H9 (cell line): ENCODE data around the gene TMEM82. TPM values are rescaled to one million over a fixed set of nuclear protein-coding genes. Genes with fewer than 3 reads are reported as not detected.

ENCODE experiments used
- DNase-seq: peaks from one replicate; pipeline ENCODE4 v3.0.0-alpha.2; 2017
- H2AFZ ChIP-seq: one replicate; pipeline ENCODE4 v1.6.1; 2013; ENCODE audit warnings: mild to moderate bottlenecking, low read length, control low read depth, moderate library complexity
- H2AK5ac ChIP-seq: 2 replicates; pipeline ENCODE4 v1.6.1; 2013; ENCODE audit warnings: low read length, control low read depth, mixed read lengths; ENCODE audit not compliant: insufficient read length
- H2BK120ac ChIP-seq: one replicate; pipeline ENCODE4 v1.6.1; 2013; ENCODE audit warnings: low read depth, mild to moderate bottlenecking, low read length, control low read depth, inconsistent platforms; ENCODE audit not compliant: poor library complexity, severe bottlenecking
- H2BK12ac ChIP-seq: 2 replicates; pipeline ENCODE4 v1.6.1; 2013; ENCODE audit warnings: low read length, control low read depth, mixed read lengths, low read depth; ENCODE audit not compliant: insufficient read length
- H2BK15ac ChIP-seq: 2 replicates; pipeline ENCODE4 v1.6.1; 2013; ENCODE audit warnings: low read depth, low read length, control low read depth
- H2BK20ac ChIP-seq: one replicate; pipeline ENCODE4 v1.6.1; 2013; ENCODE audit warnings: low read depth, mild to moderate bottlenecking, low read length, control low read depth, inconsistent platforms; ENCODE audit not compliant: poor library complexity, severe bottlenecking
- H2BK5ac ChIP-seq: 2 replicates; pipeline ENCODE4 v1.6.1; 2013; ENCODE audit warnings: low read length, control low read depth, mixed read lengths; ENCODE audit not compliant: insufficient read length
- H3K14ac ChIP-seq: 2 replicates; pipeline ENCODE4 v1.6.1; 2013; ENCODE audit warnings: low read length, control low read depth; ENCODE audit not compliant: insufficient read depth
- H3K18ac ChIP-seq: 2 replicates; pipeline ENCODE4 v1.6.1; 2013; ENCODE audit warnings: low read depth, mild to moderate bottlenecking, mixed read lengths, low read length, control low read depth; ENCODE audit not compliant: insufficient read length
- H3K23ac ChIP-seq: 2 replicates; pipeline ENCODE4 v1.6.1; 2013; ENCODE audit warnings: low read length, control low read depth, mixed read lengths, low read depth; ENCODE audit not compliant: insufficient read length
- H3K23me2 ChIP-seq: 2 replicates; pipeline ENCODE4 v1.6.1; 2013; ENCODE audit warnings: low read depth, mild to moderate bottlenecking, mixed read lengths, low read length, control low read depth; ENCODE audit not compliant: insufficient read length, poor library complexity, severe bottlenecking
- H3K27ac ChIP-seq: 2 replicates; pipeline ENCODE4 v1.5.1; 2013; ENCODE audit warnings: low read length, control low read depth, mixed read lengths, low read depth; ENCODE audit not compliant: insufficient read length
- H3K27me3 ChIP-seq: 2 replicates; pipeline ENCODE4 v1.6.1; 2013; ENCODE audit warnings: low read length, control low read depth, inconsistent platforms; ENCODE audit not compliant: insufficient read depth
- H3K4ac ChIP-seq: 2 replicates; pipeline ENCODE4 v1.6.1; 2013; ENCODE audit warnings: low read depth, mild to moderate bottlenecking, control low read depth, inconsistent platforms, low read length, moderate library complexity
- H3K4me1 ChIP-seq: 2 replicates; pipeline ENCODE4 v1.6.1; 2013; ENCODE audit warnings: low read length, control low read depth, inconsistent platforms; ENCODE audit not compliant: insufficient read depth
- H3K4me2 ChIP-seq: 2 replicates; pipeline ENCODE4 v1.6.1; 2013; ENCODE audit warnings: low read length, control low read depth, mixed read lengths; ENCODE audit not compliant: insufficient read length, insufficient read depth
- H3K56ac ChIP-seq: 2 replicates; pipeline ENCODE4 v1.6.1; 2013; ENCODE audit warnings: low read depth, mild to moderate bottlenecking, mixed read lengths, low read length, control low read depth; ENCODE audit not compliant: insufficient read length
- H3K79me1 ChIP-seq: 2 replicates; pipeline ENCODE4 v1.6.1; 2013; ENCODE audit warnings: low read depth, mild to moderate bottlenecking, moderate library complexity, low read length, control low read depth, inconsistent platforms; ENCODE audit not compliant: insufficient read depth, poor library complexity, severe bottlenecking
- H3K79me2 ChIP-seq: 2 replicates; pipeline ENCODE4 v1.6.1; 2013; ENCODE audit warnings: low read length, control low read depth, inconsistent platforms; ENCODE audit not compliant: insufficient read depth
- H3K9ac ChIP-seq: 2 replicates; pipeline ENCODE4 v1.6.1; 2013; ENCODE audit warnings: low read length, control low read depth, mixed read lengths; ENCODE audit not compliant: insufficient read length; ENCODE audit errors: extremely low read depth
- H3K9me3 ChIP-seq: one replicate; pipeline ENCODE4 v1.6.1; 2013; ENCODE audit warnings: low read depth, low read length, inconsistent platforms; ENCODE audit not compliant: control insufficient read depth
- H3T11ph ChIP-seq: one replicate; pipeline ENCODE4 v1.6.1; 2013; ENCODE audit warnings: mild to moderate bottlenecking, low read length, control low read depth, inconsistent platforms
- H4K20me1 ChIP-seq: one replicate; pipeline ENCODE4 v1.6.1; 2013; ENCODE audit not compliant: control insufficient read depth, insufficient read length, insufficient read depth
- H4K5ac ChIP-seq: 2 replicates; pipeline ENCODE4 v1.6.1; 2013; ENCODE audit warnings: low read depth, mild to moderate bottlenecking, mixed read lengths, low read length, control low read depth; ENCODE audit not compliant: insufficient read length
- H4K8ac ChIP-seq: replicated peaks from 2 replicates; pipeline ENCODE4 v1.6.1; 2013; ENCODE audit warnings: low read length, control low read depth, mixed read lengths, low read depth; ENCODE audit not compliant: insufficient read length
- H4K91ac ChIP-seq: 2 replicates; pipeline ENCODE4 v1.6.1; 2013; ENCODE audit warnings: low read depth, mild to moderate bottlenecking, moderate library complexity, mixed read lengths, low read length, control low read depth; ENCODE audit not compliant: insufficient read length
- H3K27ac Mint-ChIP-seq, 3 experiments: 2 replicates in 2 of 3; 3 replicates in 1 of 3; pipeline ENCODE4 v1.8.0; 2020 to 2021; ENCODE audit warnings: mixed read lengths in 3 of 3, mild to moderate bottlenecking in 1 of 3, moderate library complexity in 1 of 3
- H3K27me3 Mint-ChIP-seq: 2 replicates; pipeline ENCODE4 v1.8.0; 2021; ENCODE audit warnings: low read depth, mild to moderate bottlenecking, moderate library complexity, mixed read lengths
- H3K36me3 Mint-ChIP-seq, 3 experiments: 2 replicates in 2 of 3; 3 replicates in 1 of 3; pipeline ENCODE4 v1.8.0; 2020 to 2021; ENCODE audit warnings: low read depth in 3 of 3, mixed read lengths in 3 of 3; ENCODE audit not compliant: insufficient read depth in 1 of 3
- H3K4me1 Mint-ChIP-seq, 2 experiments: 2 replicates each; pipeline ENCODE4 v1.8.0; 2020; ENCODE audit warnings: mixed read lengths in 2 of 2
- H3K4me3 Mint-ChIP-seq, 2 experiments: 2 replicates in 1 of 2; 3 replicates in 1 of 2; pipeline ENCODE4 v1.8.0; 2020 to 2021; ENCODE audit warnings: mild to moderate bottlenecking in 2 of 2, mixed read lengths in 2 of 2, moderate library complexity in 1 of 2
- H3K9me3 Mint-ChIP-seq, 2 experiments: 2 replicates in 1 of 2; 3 replicates in 1 of 2; pipeline ENCODE4 v1.8.0; 2020; ENCODE audit warnings: mild to moderate bottlenecking in 2 of 2, mixed read lengths in 2 of 2, moderate library complexity in 1 of 2
- CTCF ChIP-seq: fragments of 200-600 bp; sonication (generic); conservative IDR thresholded peaks from 3 replicates; pipeline ENCODE4 v1.8.0; 2021; ENCODE audit warnings: antibody characterized with exemption, mild to moderate bottlenecking
- WGBS: extraction: QIAGEN DNeasy Blood & Tissue Kit; methylation state at CpG from one replicate; pipeline ENCODE4 v1.1.7; 2013; ENCODE audit warnings: missing lambda C conversion rate, low lambda C conversion rate, mixed read lengths; ENCODE audit not compliant: insufficient read length; ENCODE audit errors: extremely low coverage; 5-methylcytosine and 5-hydroxymethylcytosine counted together
- total RNA-seq: library from RNA; stranded (reverse); gene quantifications from 2 replicates; pipeline ENCODE4 v1.2.1, GENCODE V29; 2021

Gene TMEM82
- total RNA-seq, 1 experiment from 2014 or later, result 1.4 TPM

GRCh38 chr1:15706751-15707150, 35.5 kb upstream of the TMEM82 start:
- H2BK15ac ChIP-seq, result no peak overlapping the region
- no peak overlapping the region for H3K14ac ChIP-seq
- no peak overlapping the region for H3K4ac ChIP-seq
- H3K18ac ChIP-seq, result no peak overlapping the region
- H3K27ac Mint-ChIP-seq, result peak overlapping the region in 2 of 3 experiments; percentile 5 to 24; a peak in 2 of 7 replicates
- H2BK12ac ChIP-seq, result no peak overlapping the region
- H4K91ac ChIP-seq, result no peak overlapping the region
- H3K4me2 ChIP-seq, result no peak overlapping the region
- H2BK20ac ChIP-seq, result no peak overlapping the region
- no peaks in the 10 kb centered on the region; the same call in 1 of the 2 replicates for H3K79me2 ChIP-seq
- H3K27me3 ChIP-seq, result no peaks in the 10 kb centered on the region
- no peaks in the 10 kb centered on the region for H3K9me3 Mint-ChIP-seq
- no peak for TF ChIP-seq CTCF
- H3K4me3 Mint-ChIP-seq, result no peak overlapping the region
- no peak overlapping the region for H2BK5ac ChIP-seq
- H4K20me1 ChIP-seq, result no peaks in the 10 kb centered on the region
- no peaks in the 10 kb centered on the region for H3K23me2 ChIP-seq
- H3K56ac ChIP-seq, result no peak overlapping the region
- no peaks in the 10 kb centered on the region for H3K9me3 ChIP-seq
- H3K9ac ChIP-seq, result no peak overlapping the region
- no peak for DNase-seq
- no peak overlapping the region for H2AK5ac ChIP-seq
- no peaks in the 10 kb centered on the region; the same call in 1 of the 2 replicates for H3K4me1 ChIP-seq
- no peaks in the 10 kb centered on the region for H3K27me3 Mint-ChIP-seq
- WGBS, result no CpG with 5 or more reads among the region's 7 CpGs
- peaks cover 3% of the 10 kb centered on the region in 2 experiments; a peak in 2 of 4 replicates for H3K4me1 Mint-ChIP-seq
- no peak overlapping the region for H3K27ac ChIP-seq
- H3K23ac ChIP-seq, result no peak overlapping the region
- no peak overlapping the region for H4K5ac ChIP-seq
- H2AFZ ChIP-seq, result no peak overlapping the region
- no peak overlapping the region for H3T11ph ChIP-seq
- H3K36me3 Mint-ChIP-seq, result peaks cover 2 to 15% (median 8%) of the 10 kb centered on the region in 3 experiments; a peak in 5 of 7 replicates
- no peaks in the 10 kb centered on the region for H3K79me1 ChIP-seq
- no peak overlapping the region for H4K8ac ChIP-seq
- H2BK120ac ChIP-seq, result no peak overlapping the region
